NB4 (cell line): ENCODE data around the gene LDB3.

Experiments used
- POLR2A ChIP-seq: IDR thresholded peaks from 2 replicates; pipeline ENCODE4 v1.6.1; 2011; ENCODE audit warnings: mild to moderate bottlenecking; ENCODE audit not compliant: insufficient read length; ENCODE audit errors: extremely low read depth
- TF ChIP-seq, protein P1 (sequence below): IDR thresholded peaks from one replicate; pipeline ENCODE4 v1.5.1; 2012; ENCODE audit warnings: low read depth, low read length

DNA sequence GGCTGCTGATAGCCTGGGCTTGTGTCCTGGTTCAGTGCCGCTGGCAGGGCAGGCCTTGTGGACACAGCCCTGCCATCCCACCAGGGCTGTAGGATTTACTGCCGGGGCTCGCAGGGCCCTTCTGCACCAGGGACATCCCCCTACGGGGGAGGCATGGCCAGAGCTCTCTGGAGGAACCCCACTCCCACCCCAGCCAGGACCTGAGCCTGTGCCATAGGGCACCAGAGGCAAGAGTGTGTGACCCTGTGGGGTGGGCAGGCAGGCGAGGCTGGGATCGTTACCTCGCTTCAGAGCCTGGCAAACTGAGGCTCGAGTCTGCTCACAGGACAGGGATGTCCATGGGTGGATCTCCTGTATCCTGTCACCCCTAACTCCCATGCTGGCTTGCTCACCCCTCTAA is 2.6 kb downstream of the LDB3 start:
- no peak for TF ChIP-seq POLR2A
- TF ChIP-seq, protein P1, sequence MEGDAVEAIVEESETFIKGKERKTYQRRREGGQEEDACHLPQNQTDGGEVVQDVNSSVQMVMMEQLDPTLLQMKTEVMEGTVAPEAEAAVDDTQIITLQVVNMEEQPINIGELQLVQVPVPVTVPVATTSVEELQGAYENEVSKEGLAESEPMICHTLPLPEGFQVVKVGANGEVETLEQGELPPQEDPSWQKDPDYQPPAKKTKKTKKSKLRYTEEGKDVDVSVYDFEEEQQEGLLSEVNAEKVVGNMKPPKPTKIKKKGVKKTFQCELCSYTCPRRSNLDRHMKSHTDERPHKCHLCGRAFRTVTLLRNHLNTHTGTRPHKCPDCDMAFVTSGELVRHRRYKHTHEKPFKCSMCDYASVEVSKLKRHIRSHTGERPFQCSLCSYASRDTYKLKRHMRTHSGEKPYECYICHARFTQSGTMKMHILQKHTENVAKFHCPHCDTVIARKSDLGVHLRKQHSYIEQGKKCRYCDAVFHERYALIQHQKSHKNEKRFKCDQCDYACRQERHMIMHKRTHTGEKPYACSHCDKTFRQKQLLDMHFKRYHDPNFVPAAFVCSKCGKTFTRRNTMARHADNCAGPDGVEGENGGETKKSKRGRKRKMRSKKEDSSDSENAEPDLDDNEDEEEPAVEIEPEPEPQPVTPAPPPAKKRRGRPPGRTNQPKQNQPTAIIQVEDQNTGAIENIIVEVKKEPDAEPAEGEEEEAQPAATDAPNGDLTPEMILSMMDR: no peak
